HEK293 (cell line): ENCODE measurements around the gene ARHGEF5.
"Not testable (repeated sequence)": the region's sequence is repeated elsewhere in the genome, so short reads cannot be mapped to it uniquely, and the experiment has no call there.

Experiments used
- ATF2 ChIP-seq: fragments of 450-650 bp; formaldehyde crosslinking; IDR thresholded peaks from 2 replicates; pipeline ENCODE4 v1.5.1; 2016; ENCODE audit warnings: missing biosample characterization, missing genetic modification characterization, low read depth
- CTCF ChIP-seq: fragments of 450-650 bp; formaldehyde crosslinking; IDR thresholded peaks from 2 replicates; pipeline ENCODE4 v1.5.1; 2016; ENCODE audit warnings: missing biosample characterization, missing genetic modification characterization
- SALL2 ChIP-seq: fragments of 450-650 bp; formaldehyde crosslinking; IDR thresholded peaks from 2 replicates; pipeline ENCODE4 v1.5.0; 2017; ENCODE audit warnings: missing biosample characterization, mild to moderate bottlenecking, missing genetic modification characterization, borderline replicate concordance
- ZBTB10 ChIP-seq: fragments of 450-650 bp; formaldehyde crosslinking; IDR thresholded peaks from 2 replicates; pipeline ENCODE4 v1.5.1; 2016; ENCODE audit warnings: missing biosample characterization, missing genetic modification characterization
- ZBTB7A ChIP-seq: fragments of 450-650 bp; formaldehyde crosslinking; IDR thresholded peaks from 2 replicates; pipeline ENCODE4 v1.5.1; 2016; ENCODE audit warnings: low read depth, missing biosample characterization, missing genetic modification characterization
- ZNF311 ChIP-seq: fragments of 450-650 bp; formaldehyde crosslinking; IDR thresholded peaks from 2 replicates; pipeline ENCODE4 v1.5.1; 2017; ENCODE audit warnings: missing biosample characterization, missing genetic modification characterization, borderline replicate concordance
- ZNF561 ChIP-seq: fragments of 450-650 bp; IDR thresholded peaks from 2 replicates; pipeline ENCODE4 v1.5.1; 2018; ENCODE audit warnings: missing biosample characterization, missing genetic modification characterization, borderline replicate concordance
- TF ChIP-seq, protein P1 (sequence below): fragments of 450-650 bp; formaldehyde crosslinking; IDR thresholded peaks from 2 replicates; pipeline ENCODE4 v1.5.1; 2016; ENCODE audit warnings: missing biosample characterization, missing genetic modification characterization

DNA sequence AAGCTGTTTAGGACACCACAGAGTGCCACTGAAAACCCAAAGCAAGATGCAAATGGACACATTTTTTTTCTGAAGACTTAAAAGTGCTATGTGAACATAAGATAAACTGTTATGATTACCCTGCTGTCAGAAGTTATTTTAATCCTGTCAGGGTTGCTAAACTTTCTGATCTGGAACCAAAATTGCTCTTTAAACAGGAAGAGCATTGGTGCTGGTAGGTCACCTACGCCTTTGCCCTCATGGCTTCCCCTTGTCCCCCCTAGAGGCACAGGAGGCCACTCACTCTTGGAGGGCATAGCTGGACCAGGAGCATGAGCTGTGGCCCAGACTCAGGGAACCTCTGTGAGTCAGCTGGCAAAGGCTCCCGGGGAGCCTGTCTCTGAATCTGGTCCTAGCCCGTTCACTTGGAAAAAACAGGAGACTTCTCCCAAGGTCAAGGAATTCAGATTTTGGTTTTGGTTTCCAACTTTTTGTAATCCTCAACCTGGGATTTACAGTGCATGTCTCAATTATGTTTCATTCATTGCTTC lies 33.5 kb upstream of the ARHGEF5 start:
- TF ChIP-seq ZNF311 (tag by site-specific recombination); ZNF561 (tag by site-specific recombination); SALL2 (tag by site-specific recombination); ATF2 (tag by site-specific recombination); CTCF (tag by site-specific recombination); ZBTB7A; ZBTB10: not testable (repeated sequence)
- TF ChIP-seq, protein P1, sequence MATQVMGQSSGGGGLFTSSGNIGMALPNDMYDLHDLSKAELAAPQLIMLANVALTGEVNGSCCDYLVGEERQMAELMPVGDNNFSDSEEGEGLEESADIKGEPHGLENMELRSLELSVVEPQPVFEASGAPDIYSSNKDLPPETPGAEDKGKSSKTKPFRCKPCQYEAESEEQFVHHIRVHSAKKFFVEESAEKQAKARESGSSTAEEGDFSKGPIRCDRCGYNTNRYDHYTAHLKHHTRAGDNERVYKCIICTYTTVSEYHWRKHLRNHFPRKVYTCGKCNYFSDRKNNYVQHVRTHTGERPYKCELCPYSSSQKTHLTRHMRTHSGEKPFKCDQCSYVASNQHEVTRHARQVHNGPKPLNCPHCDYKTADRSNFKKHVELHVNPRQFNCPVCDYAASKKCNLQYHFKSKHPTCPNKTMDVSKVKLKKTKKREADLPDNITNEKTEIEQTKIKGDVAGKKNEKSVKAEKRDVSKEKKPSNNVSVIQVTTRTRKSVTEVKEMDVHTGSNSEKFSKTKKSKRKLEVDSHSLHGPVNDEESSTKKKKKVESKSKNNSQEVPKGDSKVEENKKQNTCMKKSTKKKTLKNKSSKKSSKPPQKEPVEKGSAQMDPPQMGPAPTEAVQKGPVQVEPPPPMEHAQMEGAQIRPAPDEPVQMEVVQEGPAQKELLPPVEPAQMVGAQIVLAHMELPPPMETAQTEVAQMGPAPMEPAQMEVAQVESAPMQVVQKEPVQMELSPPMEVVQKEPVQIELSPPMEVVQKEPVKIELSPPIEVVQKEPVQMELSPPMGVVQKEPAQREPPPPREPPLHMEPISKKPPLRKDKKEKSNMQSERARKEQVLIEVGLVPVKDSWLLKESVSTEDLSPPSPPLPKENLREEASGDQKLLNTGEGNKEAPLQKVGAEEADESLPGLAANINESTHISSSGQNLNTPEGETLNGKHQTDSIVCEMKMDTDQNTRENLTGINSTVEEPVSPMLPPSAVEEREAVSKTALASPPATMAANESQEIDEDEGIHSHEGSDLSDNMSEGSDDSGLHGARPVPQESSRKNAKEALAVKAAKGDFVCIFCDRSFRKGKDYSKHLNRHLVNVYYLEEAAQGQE (tag by site-specific recombination), result not testable (repeated sequence)
